Activated T-cell treated with anti-CD3 and anti-CD28 coated beads, Interleukin-2, amount 50 U/mL, for 1 hour (primary cell): ENCODE data around the gene PDE6C.

Experiments used
- DNase-seq: peaks from one replicate; pipeline ENCODE4 v3.0.0-alpha.2; 2020

Gene PDE6C

GRCh38 chr10:93612311-93612710 is at the start of gene PDE6C:
PDE6C (plus strand) TSS chr10:93612537; CDS start chr10:93612726, 189 bp downstream.
- no peak for DNase-seq

- DNase-seq = no peak
These were observed 46.9 kb upstream of the PDE6C start for GRCh38 chr10:93565446-93565845.

- DNase-seq = no peak
These were observed 45.7 kb upstream of the PDE6C start, which contains the start of gene FFAR4 for GRCh38 chr10:93566435-93567276. FFAR4 (plus strand) TSS chr10:93566665; CDS start chr10:93566721, 56 bp downstream.

- no peak for DNase-seq
These were observed 44.8 kb upstream of the PDE6C start for GRCh38 chr10:93567277-93568104.

- no peak for DNase-seq
These were observed 44.3 kb upstream of the PDE6C start for GRCh38 chr10:93568105-93568390.

- no peak for DNase-seq
These were observed 42.0 kb upstream of the PDE6C start for GRCh38 chr10:93570383-93570782.

GRCh38 chr10:93572606-93573005 is 39.7 kb upstream of the PDE6C start:
- no peak for DNase-seq

GRCh38 chr10:93573051-93573909 is 39.1 kb upstream of the PDE6C start:
- DNase-seq = no peak

- no peak for DNase-seq
These were observed 38.4 kb upstream of the PDE6C start for GRCh38 chr10:93573924-93574323.

GRCh38 chr10:93576888-93577287 is 35.4 kb upstream of the PDE6C start:
- DNase-seq = no peak

- no peak for DNase-seq
These were observed 34.8 kb upstream of the PDE6C start for GRCh38 chr10:93577565-93577964.

- DNase-seq = no peak
These were observed 33.2 kb upstream of the PDE6C start for GRCh38 chr10:93579089-93579488.

- no peak for DNase-seq
These were observed 32.2 kb upstream of the PDE6C start for GRCh38 chr10:93579985-93580711.

- no peak for DNase-seq
These were observed 31.5 kb upstream of the PDE6C start for GRCh38 chr10:93580828-93581227.

- DNase-seq = no peak
These were observed 27.9 kb upstream of the PDE6C start for GRCh38 chr10:93584445-93584844.

GRCh38 chr10:93589648-93590562 is 22.4 kb upstream of the PDE6C start:
- no peak for DNase-seq

GRCh38 chr10:93590638-93591037 is 21.7 kb upstream of the PDE6C start:
- no peak for DNase-seq

GRCh38 chr10:93591065-93591808 is 21.1 kb upstream of the PDE6C start:
- no peak for DNase-seq

GRCh38 chr10:93593254-93593653 is 19.1 kb upstream of the PDE6C start:
- DNase-seq = no peak

- DNase-seq = no peak
These were observed 18.6 kb upstream of the PDE6C start for GRCh38 chr10:93593749-93594148.

- no peak for DNase-seq
These were observed 17.8 kb upstream of the PDE6C start for GRCh38 chr10:93594518-93594917.
